CD4-positive, alpha-beta T cell treated with Interleukin-6 at 100 ng/mL for 8 hours (primary cell): ENCODE data around the gene CDH7.

Source experiments
- DNase-seq: peaks from one replicate; pipeline ENCODE4 v3.0.0-alpha.2; 2020; ENCODE audit warnings: mixed read lengths, low spot score

Gene CDH7, protein sequence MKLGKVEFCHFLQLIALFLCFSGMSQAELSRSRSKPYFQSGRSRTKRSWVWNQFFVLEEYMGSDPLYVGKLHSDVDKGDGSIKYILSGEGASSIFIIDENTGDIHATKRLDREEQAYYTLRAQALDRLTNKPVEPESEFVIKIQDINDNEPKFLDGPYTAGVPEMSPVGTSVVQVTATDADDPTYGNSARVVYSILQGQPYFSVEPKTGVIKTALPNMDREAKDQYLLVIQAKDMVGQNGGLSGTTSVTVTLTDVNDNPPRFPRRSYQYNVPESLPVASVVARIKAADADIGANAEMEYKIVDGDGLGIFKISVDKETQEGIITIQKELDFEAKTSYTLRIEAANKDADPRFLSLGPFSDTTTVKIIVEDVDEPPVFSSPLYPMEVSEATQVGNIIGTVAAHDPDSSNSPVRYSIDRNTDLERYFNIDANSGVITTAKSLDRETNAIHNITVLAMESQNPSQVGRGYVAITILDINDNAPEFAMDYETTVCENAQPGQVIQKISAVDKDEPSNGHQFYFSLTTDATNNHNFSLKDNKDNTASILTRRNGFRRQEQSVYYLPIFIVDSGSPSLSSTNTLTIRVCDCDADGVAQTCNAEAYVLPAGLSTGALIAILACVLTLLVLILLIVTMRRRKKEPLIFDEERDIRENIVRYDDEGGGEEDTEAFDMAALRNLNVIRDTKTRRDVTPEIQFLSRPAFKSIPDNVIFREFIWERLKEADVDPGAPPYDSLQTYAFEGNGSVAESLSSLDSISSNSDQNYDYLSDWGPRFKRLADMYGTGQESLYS

DNA sequence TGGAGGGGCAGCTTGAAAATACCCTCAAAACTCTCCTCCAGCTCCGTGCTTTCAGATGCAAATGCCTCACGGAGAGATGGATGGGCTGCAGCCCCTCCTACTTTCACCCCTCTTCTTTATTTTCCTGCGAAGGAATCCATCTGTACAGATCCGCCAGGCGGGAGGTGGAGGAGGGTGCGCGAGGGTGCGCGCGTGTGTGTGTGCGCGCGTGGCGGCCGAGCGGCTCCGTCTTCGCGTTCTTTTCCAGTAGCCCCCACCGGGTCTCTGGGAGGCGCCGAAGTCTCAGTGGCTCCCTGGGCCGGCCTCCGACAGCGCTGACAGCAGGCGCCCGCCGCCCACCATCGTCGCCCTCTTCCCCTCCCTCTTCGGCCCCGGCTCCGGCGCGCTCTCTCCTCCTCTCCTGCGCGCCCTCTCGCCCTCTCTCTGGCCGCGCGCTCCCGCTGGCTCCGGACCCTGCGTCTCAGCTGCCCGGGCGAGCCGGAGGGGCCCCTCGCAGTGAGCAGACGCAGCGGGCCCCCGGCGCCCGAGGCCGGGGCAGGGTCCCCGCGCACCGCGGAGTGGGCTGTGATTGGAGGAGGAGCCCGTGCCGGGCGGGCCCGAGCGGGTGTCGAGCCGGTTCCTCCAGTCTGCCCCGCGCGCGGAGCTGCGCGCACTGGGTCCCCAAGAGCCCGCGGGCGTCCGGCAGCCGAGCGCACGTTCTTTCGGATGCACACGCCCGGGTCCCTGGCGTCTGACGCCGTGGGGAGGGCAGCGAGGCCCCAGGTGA, at the start of gene CDH7:
Gene CDH7, plus strand, starts transcription at position 624 of the 766 bp plus-strand sequence. CDS start 11,831 bp downstream, outside the sequence.
- no peak for DNase-seq

DNA sequence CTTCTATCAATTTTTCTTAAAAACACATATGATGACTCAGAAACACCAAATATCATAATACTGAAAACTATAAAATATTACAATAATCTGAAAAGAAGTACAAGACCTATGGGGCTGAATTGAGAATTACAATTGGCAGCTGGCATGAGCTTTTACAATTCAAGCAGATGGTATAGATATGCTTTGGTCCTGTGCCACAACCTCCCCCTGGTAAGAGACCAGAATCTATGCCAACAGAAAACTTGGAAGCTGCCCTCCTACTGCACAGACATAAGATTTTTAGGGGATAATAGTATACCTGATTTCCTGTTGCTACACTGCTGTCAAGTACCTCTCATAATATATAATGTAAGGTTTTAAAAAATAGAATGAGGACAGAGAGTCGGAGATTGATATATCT, 46.8 kb upstream of the CDH7 start:
- no peak for DNase-seq

DNA sequence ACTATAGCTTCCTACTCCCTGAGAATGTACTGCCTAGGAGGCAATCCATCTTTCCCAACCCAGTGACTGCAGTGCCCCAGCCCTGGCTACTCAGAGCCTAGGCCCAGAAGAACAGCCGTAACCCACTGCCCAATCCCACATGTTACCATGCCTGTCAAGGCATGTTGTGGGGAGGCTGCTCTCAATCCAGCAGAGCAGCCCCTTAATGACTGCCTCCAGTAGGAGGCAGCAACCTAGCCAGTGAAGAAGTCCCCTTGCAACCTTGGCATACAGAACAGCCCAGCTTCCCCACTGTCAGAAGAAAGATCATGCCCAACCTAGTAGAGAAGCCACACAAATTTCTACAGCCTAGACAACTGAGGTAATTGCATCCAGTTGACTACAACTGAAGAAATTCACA, 44.2 kb upstream of the CDH7 start:
- DNase-seq: no peak

DNA sequence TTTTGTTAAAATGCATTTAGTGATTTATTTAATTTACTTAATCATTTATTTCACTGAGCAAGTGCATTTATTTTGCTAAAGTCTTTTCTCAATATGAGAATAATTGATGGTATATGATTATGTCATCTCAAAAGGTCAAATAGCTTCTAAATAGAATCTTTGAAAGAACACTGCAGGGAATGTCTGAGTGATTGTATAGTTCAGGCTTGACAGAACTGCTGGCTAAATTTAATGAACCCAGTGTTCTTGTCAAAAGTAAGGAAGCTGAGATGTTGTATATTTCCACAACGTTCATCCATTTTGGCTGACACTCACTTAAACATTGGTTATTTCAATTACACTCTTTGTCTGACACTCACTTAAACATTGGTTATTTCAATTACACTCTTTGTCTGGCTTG, 39.3 kb upstream of the CDH7 start:
- no peak for DNase-seq

DNA sequence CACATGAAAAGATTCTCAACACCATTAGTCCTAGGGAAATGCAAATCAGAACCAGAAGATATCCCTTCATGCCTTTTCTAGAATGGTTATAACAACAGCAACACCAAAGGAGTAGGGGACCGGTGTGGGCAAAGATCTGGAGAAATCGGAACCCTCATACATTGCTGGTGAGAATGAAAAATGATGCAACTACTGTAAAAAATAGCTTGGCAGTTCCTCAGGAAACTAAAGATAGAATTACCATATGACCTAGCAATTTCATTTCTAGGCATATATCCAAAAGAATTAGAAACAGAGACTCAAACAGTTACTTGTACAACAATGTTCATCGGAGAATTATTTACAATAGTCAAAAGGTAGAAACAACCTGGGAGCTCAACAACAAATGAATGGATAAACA, 29.2 kb upstream of the CDH7 start:
- no peak for DNase-seq

DNA sequence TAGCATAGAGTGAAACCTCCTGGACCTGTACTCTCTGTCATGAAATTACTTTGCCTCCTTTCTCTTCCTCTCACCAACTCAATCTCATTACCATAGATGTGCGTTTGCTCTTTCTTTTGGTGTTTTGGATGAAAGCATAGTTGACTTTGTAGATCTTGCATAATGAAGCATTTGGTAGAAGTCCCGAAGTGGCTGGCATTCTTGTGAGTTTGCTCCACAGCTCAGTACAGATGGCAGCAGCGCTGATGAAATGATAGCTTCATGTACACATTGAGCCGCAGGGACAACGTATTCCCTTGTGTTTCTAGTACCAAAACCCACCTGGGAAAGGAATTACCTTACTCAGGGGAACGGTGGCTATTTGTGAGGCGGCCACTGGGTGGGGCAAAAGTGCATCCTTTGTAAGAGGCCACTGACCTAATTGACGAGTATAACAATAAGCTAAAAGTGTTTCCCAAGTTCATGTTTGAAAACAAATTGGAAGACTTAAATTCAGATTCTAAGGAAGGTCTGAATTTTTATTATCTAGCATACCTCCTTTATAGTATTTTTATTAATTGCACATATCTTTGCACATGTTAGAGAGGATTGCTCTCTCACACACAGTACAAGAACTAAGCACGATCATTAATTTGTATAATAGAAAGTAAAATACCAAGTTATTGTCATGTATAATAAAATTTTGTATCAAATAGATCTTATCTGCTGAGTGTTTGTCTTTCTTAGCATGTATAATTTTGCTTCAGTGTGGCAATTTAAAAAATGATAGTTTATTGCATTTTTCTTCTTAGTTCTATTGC, 25.4 kb upstream of the CDH7 start:
- DNase-seq: no peak

DNA sequence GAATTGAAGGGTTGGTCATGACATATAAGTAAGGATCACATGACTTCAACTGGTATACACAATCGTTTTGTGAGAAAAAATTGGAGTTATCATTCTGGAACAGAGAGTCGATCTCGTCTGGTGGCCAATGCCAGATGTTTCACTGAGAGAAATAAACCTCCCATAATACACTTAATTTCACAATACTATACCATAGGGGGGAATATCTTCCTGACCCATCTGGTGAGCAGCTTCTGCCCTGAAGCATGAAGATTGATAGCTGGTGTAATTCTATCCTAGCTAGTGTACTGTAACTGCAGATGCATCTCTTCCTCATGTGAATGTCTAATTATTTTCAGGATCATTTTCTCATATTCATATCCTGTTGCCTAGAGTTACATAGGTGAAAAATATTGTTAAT, 15.7 kb upstream of the CDH7 start:
- no peak for DNase-seq

DNA sequence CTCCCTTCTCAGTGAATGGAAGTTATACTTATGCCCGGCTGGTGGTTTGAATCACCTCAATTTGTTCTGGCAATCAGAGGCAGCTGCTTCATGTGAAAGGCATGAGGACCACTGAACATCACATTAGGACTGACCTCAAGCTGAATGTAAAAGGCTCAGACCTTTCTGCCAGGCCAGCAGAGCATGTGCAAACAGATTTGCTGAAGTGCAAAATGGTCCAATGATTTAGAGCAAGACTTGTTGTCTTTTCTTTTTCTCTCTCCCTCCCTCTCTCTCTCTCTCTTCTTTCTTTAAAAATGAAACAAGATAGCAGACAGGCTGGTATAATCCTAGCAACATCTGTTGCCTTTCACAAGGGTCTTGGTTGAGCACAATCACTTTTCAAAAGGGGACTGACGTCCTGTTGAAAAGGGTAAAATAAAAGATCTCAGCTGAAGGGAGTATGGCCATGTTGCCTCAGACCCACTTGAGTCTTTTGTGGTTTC, 13.3 kb upstream of the CDH7 start:
- DNase-seq: no peak

DNA sequence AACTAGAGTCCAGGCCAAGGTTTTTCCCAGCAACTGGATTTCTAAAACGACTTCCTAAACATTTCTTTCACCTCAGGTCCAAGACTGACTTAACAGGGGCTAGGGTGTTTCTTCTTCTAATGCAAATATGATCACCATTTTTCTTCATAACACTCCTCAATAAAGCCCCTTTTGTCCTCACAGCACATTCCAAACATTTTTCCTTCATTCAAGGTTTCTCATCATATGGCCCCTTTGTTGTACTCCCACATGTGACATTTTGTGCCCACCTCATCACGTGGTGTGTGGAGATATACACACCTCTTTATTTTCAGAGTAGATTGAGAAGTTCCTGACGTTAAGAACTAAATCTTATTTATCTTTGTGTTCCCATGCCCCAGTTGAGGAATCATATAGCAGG, 3.9 kb upstream of the CDH7 start:
- DNase-seq: no peak

DNA sequence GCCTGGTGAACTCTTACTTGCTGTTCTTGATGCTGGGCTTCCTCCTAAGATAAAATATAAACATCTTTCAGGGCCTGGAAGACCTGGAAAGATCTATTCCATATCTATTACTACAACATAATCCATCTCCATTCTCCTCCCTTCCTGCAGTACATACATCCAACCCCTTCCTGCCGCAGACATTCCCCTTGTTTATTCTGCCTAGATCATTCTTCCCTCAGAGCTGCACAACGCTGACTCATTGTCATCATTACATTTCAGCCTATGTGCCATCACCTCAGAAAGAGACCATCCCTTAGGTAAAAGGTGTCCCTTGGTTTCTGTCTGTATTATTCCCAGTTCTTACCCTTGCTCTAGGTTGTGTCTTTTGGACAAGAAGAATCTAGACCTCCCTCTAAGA, 2.5 kb upstream of the CDH7 start:
- DNase-seq: no peak

DNA sequence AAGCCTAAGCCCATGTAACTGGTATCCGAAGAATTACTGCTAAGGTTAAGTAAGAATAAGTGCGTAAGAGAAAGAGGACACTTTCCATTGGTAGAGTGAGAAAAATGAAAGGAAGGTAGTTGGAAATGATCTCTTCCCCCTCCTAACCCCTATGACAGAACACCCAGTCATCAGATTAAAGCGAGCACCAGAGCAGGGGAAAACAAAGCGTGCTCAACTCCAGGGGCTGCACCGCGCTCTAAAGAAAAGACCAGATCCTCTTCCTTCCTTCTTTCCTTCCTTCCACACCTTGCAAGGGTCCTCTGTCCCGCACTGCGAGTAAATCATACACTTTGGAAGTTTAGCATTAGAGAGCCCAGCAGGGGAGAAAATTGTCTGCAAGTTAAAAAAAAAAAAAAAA, 971 bp upstream of the CDH7 start:
- no peak for DNase-seq

DNA sequence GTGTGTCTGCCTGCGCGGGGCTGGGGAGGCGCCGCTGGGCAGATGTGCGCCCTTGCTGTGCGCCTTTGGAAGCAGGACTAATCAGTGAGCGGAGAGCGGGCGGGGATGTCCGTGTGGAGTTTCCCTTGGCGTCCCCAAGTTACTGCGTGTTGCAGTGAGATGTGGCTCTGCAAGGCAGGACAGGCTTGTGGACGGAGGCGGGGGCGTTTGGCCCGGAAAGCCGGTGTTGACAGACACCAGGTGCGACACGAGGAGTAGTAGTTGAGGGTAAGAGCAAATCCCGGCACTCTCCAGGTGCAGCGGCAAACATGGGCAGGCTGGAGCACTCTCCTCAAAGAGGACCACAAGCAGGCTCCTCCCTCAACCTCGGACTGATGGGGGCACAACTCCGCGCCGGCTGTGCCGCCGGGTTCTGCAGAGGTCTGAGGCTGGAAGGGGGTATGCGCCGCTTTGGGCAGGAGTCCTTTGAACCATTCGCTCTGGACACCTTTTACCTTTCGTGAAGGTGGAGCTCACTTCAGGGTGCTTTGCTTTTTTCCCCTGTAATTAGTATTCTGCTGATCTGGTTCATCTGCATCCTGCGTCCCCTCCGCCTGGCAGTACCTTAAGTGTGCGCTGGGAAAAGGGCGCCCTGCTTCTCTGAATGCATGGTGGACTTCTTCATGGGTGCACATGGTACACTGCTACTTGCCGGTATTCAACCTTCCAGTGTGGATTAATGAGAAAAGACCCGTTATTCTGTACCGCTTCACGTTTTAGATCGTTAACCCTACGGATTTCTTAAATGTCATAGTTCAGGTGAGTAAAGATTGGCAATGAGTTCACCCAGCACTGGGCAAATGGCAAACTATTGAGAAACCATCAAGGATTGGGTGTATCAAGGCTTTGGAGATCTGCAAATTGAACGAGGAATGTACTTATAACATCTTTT, 608 bp downstream of the CDH7 start:
- no peak for DNase-seq

DNA sequence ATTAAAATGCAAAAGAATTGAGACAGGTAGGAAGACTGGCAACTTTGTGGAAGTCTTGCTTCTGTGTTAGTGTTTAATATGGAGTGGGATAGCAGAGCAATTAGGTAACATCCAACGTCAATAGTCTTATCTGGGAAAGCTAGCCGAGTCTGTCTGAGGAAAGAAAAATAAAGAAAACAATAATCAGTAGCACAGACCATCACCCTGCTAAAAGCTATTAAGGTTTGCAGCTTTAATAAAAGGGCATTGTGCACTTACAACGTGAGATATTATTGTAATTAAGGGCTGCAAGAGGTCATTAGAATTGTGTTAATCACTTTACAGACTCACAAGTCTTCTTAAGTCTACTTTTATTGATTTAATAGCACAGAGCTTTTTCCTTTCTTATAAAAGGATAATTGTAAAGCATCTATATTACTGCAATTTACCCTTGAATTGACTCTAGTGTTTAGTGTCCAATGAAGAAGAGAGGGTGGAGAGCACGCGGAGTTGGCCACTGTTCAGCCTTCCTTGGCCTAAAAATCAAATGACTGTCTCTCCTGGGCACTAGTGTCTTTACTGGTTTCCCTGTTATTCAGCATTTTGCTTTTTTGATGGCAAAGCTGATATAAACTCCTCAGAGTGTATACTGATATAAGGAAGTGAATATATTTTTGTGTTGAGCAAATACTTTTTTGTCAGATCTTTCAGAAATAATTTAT, 2.0 kb downstream of the CDH7 start:
- DNase-seq: no peak

DNA sequence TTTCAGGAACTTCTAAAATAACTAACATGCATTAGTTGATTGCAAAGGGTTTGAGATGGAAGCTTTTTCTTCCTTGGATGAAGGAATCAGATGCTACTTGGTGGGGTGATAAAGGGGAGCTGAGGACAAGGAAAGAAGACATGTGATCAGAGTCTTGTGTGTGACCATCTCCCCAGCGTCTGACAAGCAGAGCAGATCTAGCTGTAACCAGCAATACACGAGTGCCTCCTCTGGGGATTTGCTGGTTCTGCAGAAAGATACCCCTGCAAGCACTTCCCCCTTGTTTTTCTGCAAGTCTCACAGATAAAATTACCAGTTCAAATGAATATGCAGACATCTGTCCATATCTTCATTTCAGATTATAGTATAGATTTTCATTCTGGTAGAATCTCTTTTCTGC, 2.7 kb downstream of the CDH7 start:
- DNase-seq: no peak

DNA sequence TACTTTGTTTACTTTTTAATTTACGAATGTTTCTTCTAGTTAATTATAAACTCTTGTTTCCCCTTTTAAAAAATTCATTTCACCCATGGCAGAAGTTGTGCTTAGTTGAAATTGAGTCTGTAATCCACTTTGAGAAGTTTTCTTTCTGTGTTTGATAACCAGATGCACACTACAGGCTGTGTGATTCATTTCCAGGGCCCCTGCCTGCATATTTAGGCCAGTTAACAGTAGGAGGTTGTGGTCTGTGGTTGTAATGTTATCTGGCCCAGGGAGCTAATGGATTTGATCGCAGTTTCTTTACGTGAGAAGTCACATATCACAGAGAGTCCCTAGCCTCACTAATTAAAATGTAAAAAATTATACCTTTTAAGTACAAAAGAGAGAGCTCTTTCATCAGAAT, 3.3 kb downstream of the CDH7 start:
- no peak for DNase-seq

DNA sequence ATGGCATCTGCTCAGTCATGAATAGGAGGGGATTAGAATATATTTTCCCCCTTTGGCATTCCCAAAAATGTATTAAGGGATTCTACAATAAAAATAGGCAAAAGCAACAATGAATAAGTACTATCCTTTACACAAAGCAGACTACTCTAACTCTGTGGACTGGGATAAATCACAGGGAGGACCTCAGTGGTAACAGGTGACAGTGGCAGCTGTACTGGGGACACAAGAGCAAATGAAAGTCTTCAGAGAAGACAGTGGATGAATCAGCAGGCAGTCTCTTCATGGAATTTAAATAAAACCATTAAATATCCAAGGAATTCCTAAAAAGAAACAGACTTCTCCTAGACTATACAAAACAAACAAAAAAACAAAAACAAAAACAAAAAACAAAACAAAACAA, 4.8 kb downstream of the CDH7 start:
- DNase-seq: no peak

DNA sequence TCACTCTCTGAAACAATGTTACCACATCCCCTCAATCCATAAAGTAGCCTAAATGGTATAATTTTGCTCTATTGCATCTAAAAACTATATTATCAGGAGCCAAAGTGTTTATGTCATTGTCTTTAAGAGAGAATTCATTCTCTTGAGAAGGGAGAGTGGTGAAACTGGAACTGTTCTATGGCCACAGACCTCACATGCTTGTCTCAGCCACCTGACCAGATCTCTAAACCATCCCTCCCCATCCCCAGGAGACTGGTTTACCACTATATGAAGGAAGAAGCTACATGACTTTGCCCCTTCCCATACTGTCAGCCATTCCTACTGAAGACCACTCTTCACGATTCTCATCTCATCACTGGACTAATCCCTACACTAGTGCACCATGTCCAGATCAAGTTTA, 9.6 kb downstream of the CDH7 start:
- no peak for DNase-seq

DNA sequence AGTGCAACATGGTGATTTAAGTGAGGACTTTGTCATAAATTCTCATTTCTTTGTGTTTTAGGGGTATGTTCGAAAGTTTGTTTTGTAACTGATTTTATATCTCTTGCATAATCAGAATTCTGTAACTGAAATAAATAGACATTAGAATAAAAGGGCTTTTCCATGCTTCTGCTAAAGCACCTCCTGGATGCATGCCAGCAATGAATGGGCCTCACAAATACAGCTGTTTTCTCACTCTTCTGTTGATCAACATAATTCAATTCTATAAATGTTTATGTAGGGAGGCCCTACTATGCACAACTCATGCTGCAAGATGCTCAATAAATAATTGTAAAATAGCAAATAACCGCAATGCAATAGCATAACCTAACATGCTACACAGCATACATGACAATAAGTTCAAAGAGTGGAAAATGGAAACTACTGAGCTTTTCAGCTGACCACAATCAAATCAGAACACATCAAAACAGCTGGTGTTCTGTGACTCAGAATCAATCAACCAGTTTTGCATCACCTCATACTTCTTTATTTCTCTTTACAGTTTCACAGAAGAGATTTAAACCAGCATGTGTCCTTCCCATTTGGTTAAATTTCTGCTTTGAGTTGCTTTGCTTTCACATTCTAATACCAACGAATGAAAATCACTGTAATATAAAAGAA, 11.0 kb downstream of the CDH7 start:
- DNase-seq: no peak

DNA sequence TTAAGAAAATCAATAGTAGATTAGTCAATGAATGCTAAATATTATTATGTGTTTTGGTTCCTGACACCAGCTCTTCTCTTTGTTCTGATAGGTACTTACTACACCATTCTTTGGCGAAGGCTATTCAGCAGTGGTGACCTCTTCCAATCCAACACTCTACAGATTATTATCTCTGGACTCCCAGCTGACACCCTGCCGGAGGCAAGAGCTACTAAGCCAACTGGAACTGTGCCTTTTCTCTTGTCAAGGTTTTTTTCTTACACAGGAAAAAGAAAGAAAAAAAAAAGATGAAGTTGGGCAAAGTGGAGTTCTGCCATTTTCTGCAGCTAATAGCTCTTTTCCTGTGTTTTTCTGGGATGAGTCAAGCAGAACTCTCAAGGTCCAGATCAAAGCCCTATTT, 11.7 kb downstream of the CDH7 start:
- no peak for DNase-seq

DNA sequence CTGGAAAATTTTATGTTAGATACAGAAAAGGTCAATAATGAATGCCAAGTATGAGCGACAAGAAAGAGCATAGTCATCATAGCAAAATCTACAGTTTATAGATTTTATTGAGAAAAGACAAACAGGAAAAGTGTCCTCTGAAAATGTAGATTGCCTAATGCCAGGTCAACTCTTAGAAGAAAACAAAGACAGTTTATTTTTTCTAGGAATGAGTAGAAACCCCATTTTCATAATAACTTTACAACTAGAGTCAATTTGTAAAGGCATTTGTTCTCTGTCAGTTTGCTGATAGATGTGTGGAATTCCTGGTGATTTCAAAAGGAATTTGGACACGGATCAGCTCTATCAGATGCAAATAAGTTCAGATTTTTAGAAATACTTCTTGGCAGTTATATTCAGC, 16.6 kb downstream of the CDH7 start:
- DNase-seq: no peak
